Neural crest cell (in vitro differentiated cells): Measurements from ENCODE around the gene CCL14. TPM values are rescaled to one million over a fixed set of nuclear protein-coding genes. Genes with fewer than 3 reads are reported as not detected.
A peak's percentile ranks its signal among the peaks of the same experiment; 100 is the strongest.

Experiments
- DNase-seq: peaks from one replicate; pipeline ENCODE4 v3.0.0; 2021; ENCODE audit warnings: low read depth, mixed read lengths, low spot score
- H3K27ac Mint-ChIP-seq: one replicate; pipeline ENCODE4 v1.8.0; 2021; ENCODE audit warnings: mild to moderate bottlenecking, mixed read lengths; ENCODE audit not compliant: unreplicated experiment
- H3K27me3 Mint-ChIP-seq: 2 replicates; pipeline ENCODE4 v1.8.0; 2021; ENCODE audit warnings: low read depth, mild to moderate bottlenecking, mixed read lengths
- H3K36me3 Mint-ChIP-seq: 2 replicates; pipeline ENCODE4 v1.8.0; 2021; ENCODE audit warnings: low read depth, mild to moderate bottlenecking, mixed read lengths
- H3K4me1 Mint-ChIP-seq: 2 replicates; pipeline ENCODE4 v1.8.0; 2021; ENCODE audit warnings: mixed read lengths
- H3K4me3 Mint-ChIP-seq: one replicate; pipeline ENCODE4 v1.8.0; 2021; ENCODE audit warnings: mild to moderate bottlenecking, mixed read lengths
- H3K9me3 Mint-ChIP-seq: 2 replicates; pipeline ENCODE4 v1.8.0; 2021; ENCODE audit warnings: mixed read lengths
- CTCF ChIP-seq: fragments of 200-600 bp; sonication (generic); conservative IDR thresholded peaks from 2 replicates; pipeline ENCODE4 v1.5.0; 2021; ENCODE audit warnings: antibody characterized with exemption, mild to moderate bottlenecking
- total RNA-seq: library from RNA; stranded (reverse); gene quantifications from 2 replicates; pipeline ENCODE4 v1.2.1, GENCODE V29; 2021

CCL14 gene
- total RNA-seq, 1 donor from 2014 or later: not detected

DNA sequence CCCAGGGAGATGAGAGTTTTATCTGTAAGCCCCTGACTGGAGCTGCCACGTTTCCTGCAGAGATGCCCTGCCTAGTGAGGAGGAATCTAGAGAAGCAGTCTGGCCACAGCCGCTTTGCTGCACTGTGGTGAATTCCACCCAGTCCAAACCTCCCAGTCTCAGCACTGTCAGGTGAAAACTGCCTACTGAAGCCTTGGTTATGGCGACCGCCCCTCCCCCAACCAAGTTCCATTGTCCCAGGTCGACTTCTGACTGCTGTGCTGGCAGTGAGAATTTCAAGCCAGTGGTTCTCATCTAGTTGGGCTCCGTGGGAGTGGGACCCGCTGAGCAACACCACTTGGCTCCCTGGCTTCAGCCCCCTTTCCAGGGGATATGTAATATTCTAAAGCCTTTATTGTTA lies 32.8 kb downstream of the CCL14 start:
- DNase-seq: no peak

GRCh38 chr17:35949401-35949800 lies 37.1 kb downstream of the CCL14 start:
- H3K9me3 Mint-ChIP-seq: no peaks in the 10 kb centered on the region

More for the DNA sequence above, 32.8 kb downstream of the CCL14 start:
- H3K9me3 Mint-ChIP-seq: peaks cover 2% of the 10 kb centered on the region
- no peak for TF ChIP-seq CTCF
- no peak overlapping the region for H3K4me3 Mint-ChIP-seq
- H3K27me3 Mint-ChIP-seq: peaks cover 24% of the 10 kb centered on the region
- no peak overlapping the region for H3K27ac Mint-ChIP-seq
- no peaks in the 10 kb centered on the region for H3K36me3 Mint-ChIP-seq
- H3K4me1 Mint-ChIP-seq: no peaks in the 10 kb centered on the region

GRCh38 chr17:35948092-35948491 lies 38.4 kb downstream of the CCL14 start:
- Mint-ChIP-seq H3K9me3 (no peaks in the 10 kb centered on the region), H3K36me3 (no peaks in the 10 kb centered on the region), H3K27ac (no peak overlapping the region), H3K27me3 (no peaks in the 10 kb centered on the region), H3K4me1 (no peaks in the 10 kb centered on the region), H3K4me3 (no peak overlapping the region)
- no peak for DNase-seq
- TF ChIP-seq CTCF: no peak

More at GRCh38 chr17:35949401-35949800, 37.1 kb downstream of the CCL14 start:
- Mint-ChIP-seq H3K36me3 (no peaks in the 10 kb centered on the region), H3K27me3 (peaks cover 5% of the 10 kb centered on the region), H3K27ac (no peak overlapping the region), H3K4me1 (no peaks in the 10 kb centered on the region), H3K4me3 (no peak overlapping the region)
- TF ChIP-seq CTCF: no peak
- DNase-seq: no peak

GRCh38 chr17:35947156-35947585 lies 39.4 kb downstream of the CCL14 start:
- no peaks in the 10 kb centered on the region for H3K36me3 Mint-ChIP-seq
- H3K27ac Mint-ChIP-seq: no peak overlapping the region
- H3K4me1 Mint-ChIP-seq: no peaks in the 10 kb centered on the region
- peak; percentile 80 for TF ChIP-seq CTCF
- H3K27me3 Mint-ChIP-seq: no peaks in the 10 kb centered on the region
- DNase-seq: peak; percentile 57
- H3K9me3 Mint-ChIP-seq: no peaks in the 10 kb centered on the region
- H3K4me3 Mint-ChIP-seq: no peak overlapping the region

- no peak for DNase-seq
- Mint-ChIP-seq H3K27ac (no peak overlapping the region), H3K36me3 (no peaks in the 10 kb centered on the region), H3K9me3 (no peaks in the 10 kb centered on the region), H3K4me1 (no peaks in the 10 kb centered on the region), H3K4me3 (no peak overlapping the region), H3K27me3 (no peaks in the 10 kb centered on the region)
- no peak for TF ChIP-seq CTCF
Observed at GRCh38 chr17:35944151-35944550, 42.4 kb downstream of the CCL14 start.

- no peaks in the 10 kb centered on the region for H3K36me3 Mint-ChIP-seq
Observed at GRCh38 chr17:35943537-35943936, 43.0 kb downstream of the CCL14 start, which contains the start of gene LYZL6. TSS of gene LYZL6 (minus strand) at chr17:35943713. CDS start at chr17:35939356, 4,357 bp downstream.

More at GRCh38 chr17:35943537-35943936, 43.0 kb downstream of the CCL14 start, which contains the start of gene LYZL6:
- Mint-ChIP-seq H3K4me1 (no peaks in the 10 kb centered on the region), H3K9me3 (no peaks in the 10 kb centered on the region), H3K27me3 (no peaks in the 10 kb centered on the region), H3K27ac (no peak within 1 kb of the TSS), H3K4me3 (no peak within 1 kb of the TSS)
- no peak for DNase-seq
- no peak for TF ChIP-seq CTCF
